Adrenal gland (tissue), 5 donors: ENCODE measurements around the gene SLMAP.

Experiments
- POLR2A ChIP-seq, 2 donors: fragments of 450-650 bp; IDR thresholded peaks; one replicate each; pipeline ENCODE4 v1.6.1; 2017; ENCODE audit warnings: antibody characterized with exemption in 2 of 2, mild to moderate bottlenecking in 2 of 2, moderate library complexity in 1 of 2
- TF ChIP-seq, protein P1 (sequence below), 6 experiments: fragments of 450-650 bp in 4 of 6; fragments of 200-600 bp in 2 of 6; sonication (generic) in 1 of 6; IDR thresholded peaks; 1 replicate in 5 of 6; 2 replicates in 1 of 6; pipeline versions ENCODE4 v1.5.1 to v1.8.0; 2016 to 2021; ENCODE audit warnings: antibody characterized with exemption in 6 of 6, mild to moderate bottlenecking in 2 of 6, moderate library complexity in 1 of 6
- donor health status: DM: no; HTN: no; CAD: no.

DNA sequence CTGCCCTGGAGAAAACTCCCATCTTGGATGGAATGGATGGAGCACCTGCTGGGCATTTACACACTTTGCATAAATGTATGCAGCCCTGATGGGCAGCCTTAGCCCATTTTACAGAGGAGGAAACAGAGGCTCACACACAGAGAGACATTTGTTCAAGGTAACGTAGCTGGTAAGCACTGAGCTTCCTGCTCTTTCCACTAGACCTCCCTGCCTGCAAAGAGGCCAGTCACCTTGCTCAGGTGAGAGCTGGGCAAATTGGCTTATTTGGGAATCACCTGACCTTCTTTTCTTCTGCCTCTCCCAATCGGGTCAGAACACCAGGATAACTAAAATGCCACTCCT lies 200.7 kb downstream of the SLMAP start:
- TF ChIP-seq POLR2A (IDR thresholded peaks at IDR 0.05) = no peak
- TF ChIP-seq, protein P1, sequence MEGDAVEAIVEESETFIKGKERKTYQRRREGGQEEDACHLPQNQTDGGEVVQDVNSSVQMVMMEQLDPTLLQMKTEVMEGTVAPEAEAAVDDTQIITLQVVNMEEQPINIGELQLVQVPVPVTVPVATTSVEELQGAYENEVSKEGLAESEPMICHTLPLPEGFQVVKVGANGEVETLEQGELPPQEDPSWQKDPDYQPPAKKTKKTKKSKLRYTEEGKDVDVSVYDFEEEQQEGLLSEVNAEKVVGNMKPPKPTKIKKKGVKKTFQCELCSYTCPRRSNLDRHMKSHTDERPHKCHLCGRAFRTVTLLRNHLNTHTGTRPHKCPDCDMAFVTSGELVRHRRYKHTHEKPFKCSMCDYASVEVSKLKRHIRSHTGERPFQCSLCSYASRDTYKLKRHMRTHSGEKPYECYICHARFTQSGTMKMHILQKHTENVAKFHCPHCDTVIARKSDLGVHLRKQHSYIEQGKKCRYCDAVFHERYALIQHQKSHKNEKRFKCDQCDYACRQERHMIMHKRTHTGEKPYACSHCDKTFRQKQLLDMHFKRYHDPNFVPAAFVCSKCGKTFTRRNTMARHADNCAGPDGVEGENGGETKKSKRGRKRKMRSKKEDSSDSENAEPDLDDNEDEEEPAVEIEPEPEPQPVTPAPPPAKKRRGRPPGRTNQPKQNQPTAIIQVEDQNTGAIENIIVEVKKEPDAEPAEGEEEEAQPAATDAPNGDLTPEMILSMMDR (IDR thresholded peaks at IDR 0.05) = no peak
